ENCODE measurements around the gene IGF2BP2. TPM values are rescaled to one million over a fixed set of nuclear protein-coding genes. Genes with fewer than 3 reads are reported as not detected.
A peak's percentile ranks its signal among the peaks of the same experiment; 100 is the strongest.

IGF2BP2 gene
- total and polyA plus RNA-seq, 2 donors (not counting 1 experiment from before 2014, with no cell fraction given): 0.01 TPM; not detected in 1

- H2AFZ ChIP-seq (ENCODE audit: insufficient read depth, low read depth, low read length, poor library complexity, severe bottlenecking): no peak overlapping the region
- TF ChIP-seq CTCF (IDR thresholded peaks at IDR 0.05) (no peak), EZH2 (IDR thresholded peaks at IDR 0.05; ENCODE audit: borderline replicate concordance, insufficient read depth, low read depth, low read length, poor library complexity, severe bottlenecking) (no peak)
- ATAC-seq (ENCODE audit: low read depth): no peak
- no CpG with 5 or more reads among the region's 1 CpG for WGBS (ENCODE audit: insufficient coverage)
- Mint-ChIP-seq H3K4me1 (peaks cover 18% of the 10 kb centered on the region), H3K4me3 (no peak overlapping the region), H3K27me3 (peaks cover 5% of the 10 kb centered on the region), H3K9me3 (ENCODE audit: insufficient read depth) (peaks cover 4% of the 10 kb centered on the region), H3K27ac (no peak overlapping the region)
- no peak overlapping the region for H3K9ac ChIP-seq (ENCODE audit: low read length)
- no peaks in the 10 kb centered on the region for H3K27me3 ChIP-seq (replicated peaks in 1 of 4; ENCODE audit: control extremely low read depth in 1 of 4, control insufficient read depth in 3 of 4, insufficient read depth in 4 of 4, low read length in 3 of 4)
- no peak overlapping the region for H3K27ac ChIP-seq (ENCODE audit: low read length in 2 of 2)
- no peaks in the 10 kb centered on the region for H4K20me1 ChIP-seq (ENCODE audit: control insufficient read depth, insufficient read depth, low read length, poor library complexity, severe bottlenecking)
- no peak overlapping the region for H3K4me3 ChIP-seq (ENCODE audit: control extremely low read depth in 1 of 5, extremely low read depth in 1 of 5, insufficient read depth in 1 of 5, low read depth in 2 of 5, low read length in 4 of 5)
- ChIA-PET POLR2A (no interaction called here), CTCF (no interaction called here)
- intact Hi-C loops (cut with micrococcal nuclease): no loop called here
- DNase-seq: no peak
- peaks cover 0 to 2% (median 2%) of the 10 kb centered on the region in 3 donors for H3K9me3 ChIP-seq (ENCODE audit: control extremely low read depth in 1 of 3, control insufficient read depth in 2 of 3, insufficient read depth in 1 of 3, low read length in 2 of 3)
- H3K4me2 ChIP-seq (replicated peaks; ENCODE audit: low read depth, low read length, poor library complexity, severe bottlenecking): no peak overlapping the region
- H3K36me3 ChIP-seq (replicated peaks in 1 of 2; ENCODE audit: control extremely low read depth in 1 of 2, control insufficient read depth in 1 of 2, extremely low read depth in 1 of 2, insufficient read depth in 2 of 2, low read length in 1 of 2): no peaks in the 10 kb centered on the region
- peaks cover 19 to 24% of the 10 kb centered on the region in 2 donors for H3K4me1 ChIP-seq (ENCODE audit: control insufficient read depth in 2 of 2, insufficient read depth in 2 of 2, low read length in 2 of 2)
- no peaks in the 10 kb centered on the region for H3K79me2 ChIP-seq (ENCODE audit: control insufficient read depth, insufficient read depth, low read length)
Measured at GRCh38 chr3:185750015-185750414, 74.8 kb downstream of the IGF2BP2 start.

- DNase-seq (no peak), ATAC-seq (ENCODE audit: low read depth) (no peak)
- H3K4me2 ChIP-seq (replicated peaks; ENCODE audit: low read depth, low read length, poor library complexity, severe bottlenecking): peak overlapping the region; percentile 53
- no peak overlapping the region for H3K27ac ChIP-seq (ENCODE audit: low read length in 2 of 2)
- peaks cover 26 to 31% of the 10 kb centered on the region in 2 donors for H3K4me1 ChIP-seq (ENCODE audit: control insufficient read depth in 2 of 2, insufficient read depth in 2 of 2, low read length in 2 of 2)
- 26% methylated on average over 2 of the region's 5 CpGs for WGBS (ENCODE audit: insufficient coverage)
- peak overlapping the region; percentile 57 for H2AFZ ChIP-seq (ENCODE audit: insufficient read depth, low read depth, low read length, poor library complexity, severe bottlenecking)
- H3K9me3 Mint-ChIP-seq (ENCODE audit: insufficient read depth): no peaks in the 10 kb centered on the region
- intact Hi-C loops (cut with micrococcal nuclease): no loop called here
- peaks cover 29% of the 10 kb centered on the region for H3K4me1 Mint-ChIP-seq
- no peak overlapping the region for H3K9ac ChIP-seq (ENCODE audit: low read length)
- ChIA-PET POLR2A (no interaction called here), CTCF (interaction anchor here (1.0 to 2.4 kb wide), 2 partner anchors 10 to 18 kb away, joined by 3 to 7 read pairs; no protein-coding TSS in a partner anchor)
- H3K79me2 ChIP-seq (ENCODE audit: control insufficient read depth, insufficient read depth, low read length): no peaks in the 10 kb centered on the region
- H4K20me1 ChIP-seq (ENCODE audit: control insufficient read depth, insufficient read depth, low read length, poor library complexity, severe bottlenecking): no peaks in the 10 kb centered on the region
- no peak overlapping the region for H3K4me3 Mint-ChIP-seq
- H3K27me3 ChIP-seq (replicated peaks in 1 of 4; ENCODE audit: control extremely low read depth in 1 of 4, control insufficient read depth in 3 of 4, insufficient read depth in 4 of 4, low read length in 3 of 4): no peaks in the 10 kb centered on the region
- no peaks in the 10 kb centered on the region for H3K9me3 ChIP-seq (ENCODE audit: control extremely low read depth in 1 of 3, control insufficient read depth in 2 of 3, insufficient read depth in 1 of 3, low read length in 2 of 3)
- no peak overlapping the region for H3K27ac Mint-ChIP-seq
- H3K36me3 ChIP-seq (replicated peaks in 1 of 2; ENCODE audit: control extremely low read depth in 1 of 2, control insufficient read depth in 1 of 2, extremely low read depth in 1 of 2, insufficient read depth in 2 of 2, low read length in 1 of 2): no peaks in the 10 kb centered on the region
- no peak overlapping the region for H3K4me3 ChIP-seq (ENCODE audit: control extremely low read depth in 1 of 5, extremely low read depth in 1 of 5, insufficient read depth in 1 of 5, low read depth in 2 of 5, low read length in 4 of 5)
- peaks cover 5% of the 10 kb centered on the region for H3K27me3 Mint-ChIP-seq
- TF ChIP-seq CTCF (IDR thresholded peaks at IDR 0.05): no peak
- no peak for TF ChIP-seq EZH2 (IDR thresholded peaks at IDR 0.05; ENCODE audit: borderline replicate concordance, insufficient read depth, low read depth, low read length, poor library complexity, severe bottlenecking)
Measured at GRCh38 chr3:185746470-185746869, 78.4 kb downstream of the IGF2BP2 start.
